Activated B cell treated with CpG ODN at 0.5 μM for 24 hours (primary cell): ENCODE measurements around the gene TKFC. TPM values are rescaled to one million over a fixed set of nuclear protein-coding genes. Genes with fewer than 3 reads are reported as not detected.
A peak's percentile ranks its signal among the peaks of the same experiment; 100 is the strongest.

Source experiments
- ATAC-seq: fragments of 200-7000 bp; cut with Tn5 transposase; one replicate; pipeline ENCODE4 v1.10.0; 2021; ENCODE audit warnings: low read depth, mild to moderate bottlenecking, moderate library complexity
- CTCF ChIA-PET: fragments of 350-600 bp; sonication (Branson Sonifier 250); formaldehyde crosslinking; loops from one replicate; lab custom pipeline; 2021; ENCODE audit warnings: antibody characterized with exemption; lab: Charles Lee
- POLR2A ChIA-PET: fragments of 350-600 bp; sonication (Branson Sonifier 250); formaldehyde crosslinking; loops from one replicate; lab custom pipeline; 2021; ENCODE audit warnings: antibody characterized with exemption; lab: Charles Lee
- DNase-seq: peaks from one replicate; pipeline ENCODE4 v3.0.0; 2022
- H3K27ac Mint-ChIP-seq: one replicate; pipeline ENCODE4 v1.8.0; 2020; ENCODE audit warnings: mixed read lengths
- H3K27me3 Mint-ChIP-seq: one replicate; pipeline ENCODE4 v1.8.0; 2021; ENCODE audit warnings: mixed read lengths
- H3K36me3 Mint-ChIP-seq: one replicate; pipeline ENCODE4 v1.8.0; 2021; ENCODE audit warnings: low read depth, mixed read lengths
- H3K4me1 Mint-ChIP-seq: one replicate; pipeline ENCODE4 v1.8.0; 2021; ENCODE audit warnings: mixed read lengths
- H3K4me3 Mint-ChIP-seq: one replicate; pipeline ENCODE4 v1.8.0; 2020; ENCODE audit warnings: mild to moderate bottlenecking, mixed read lengths
- H3K9me3 Mint-ChIP-seq: one replicate; pipeline ENCODE4 v1.8.0; 2020; ENCODE audit warnings: mixed read lengths
- intact Hi-C: fragments of 100-400 bp; cut with micrococcal nuclease; formaldehyde crosslinking; loops from one replicate; pipeline ENCODE4 v1.15.1; 2024
- total RNA-seq: library from RNA; stranded (reverse); gene quantifications from 2 replicates; pipeline ENCODE4 v1.2.3, GENCODE V29; 2022
- TF ChIP-seq, protein P1 (sequence below): fragments of 200-600 bp; IDR thresholded peaks from one replicate; pipeline ENCODE4 v1.8.0; 2022; ENCODE audit warnings: antibody characterized with exemption, mild to moderate bottlenecking

TKFC gene
- total RNA-seq, 1 donor from 2014 or later = 63.9 TPM

DNA sequence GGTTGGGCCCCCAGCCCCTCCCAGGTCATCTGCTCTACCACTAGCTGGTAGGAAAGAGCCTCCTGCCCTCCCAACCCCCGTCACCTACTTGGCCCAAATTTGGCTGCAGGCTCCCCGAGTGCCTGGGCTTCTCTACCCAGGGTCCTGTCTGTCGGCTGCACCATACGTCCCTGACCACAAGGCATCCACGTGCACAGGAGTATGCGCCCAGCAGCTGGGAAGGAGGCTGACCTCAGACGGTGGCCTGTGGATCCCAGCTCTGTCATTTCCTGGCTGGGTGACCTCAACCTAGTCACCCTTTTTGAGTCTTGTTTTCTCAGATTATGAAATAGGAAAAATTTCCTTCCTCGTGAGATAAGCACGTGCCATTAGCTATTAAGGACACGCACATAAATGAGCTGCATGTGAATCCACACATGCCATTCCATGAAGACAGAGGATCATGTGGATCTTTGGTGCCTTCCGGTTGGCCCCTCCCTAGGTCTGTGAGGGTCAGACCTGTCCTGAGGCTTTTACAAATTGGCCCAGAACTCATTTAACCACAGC is 15.0 kb downstream of the TKFC start:
- intact Hi-C loops = loop anchor here (1.0 kb wide), 1 partner anchor 8 kb away; no protein-coding TSS in a partner anchor
- Mint-ChIP-seq H3K4me3 (no peak overlapping the region), H3K9me3 (no peaks in the 10 kb centered on the region), H3K36me3 (peaks cover 74% of the 10 kb centered on the region), H3K27ac (peak overlapping the region; percentile 77), H3K4me1 (peaks cover 33% of the 10 kb centered on the region), H3K27me3 (no peaks in the 10 kb centered on the region)
- TF ChIP-seq, protein P1, sequence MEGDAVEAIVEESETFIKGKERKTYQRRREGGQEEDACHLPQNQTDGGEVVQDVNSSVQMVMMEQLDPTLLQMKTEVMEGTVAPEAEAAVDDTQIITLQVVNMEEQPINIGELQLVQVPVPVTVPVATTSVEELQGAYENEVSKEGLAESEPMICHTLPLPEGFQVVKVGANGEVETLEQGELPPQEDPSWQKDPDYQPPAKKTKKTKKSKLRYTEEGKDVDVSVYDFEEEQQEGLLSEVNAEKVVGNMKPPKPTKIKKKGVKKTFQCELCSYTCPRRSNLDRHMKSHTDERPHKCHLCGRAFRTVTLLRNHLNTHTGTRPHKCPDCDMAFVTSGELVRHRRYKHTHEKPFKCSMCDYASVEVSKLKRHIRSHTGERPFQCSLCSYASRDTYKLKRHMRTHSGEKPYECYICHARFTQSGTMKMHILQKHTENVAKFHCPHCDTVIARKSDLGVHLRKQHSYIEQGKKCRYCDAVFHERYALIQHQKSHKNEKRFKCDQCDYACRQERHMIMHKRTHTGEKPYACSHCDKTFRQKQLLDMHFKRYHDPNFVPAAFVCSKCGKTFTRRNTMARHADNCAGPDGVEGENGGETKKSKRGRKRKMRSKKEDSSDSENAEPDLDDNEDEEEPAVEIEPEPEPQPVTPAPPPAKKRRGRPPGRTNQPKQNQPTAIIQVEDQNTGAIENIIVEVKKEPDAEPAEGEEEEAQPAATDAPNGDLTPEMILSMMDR = no peak
- DNase-seq (no peak), ATAC-seq (no peak)
- ChIA-PET CTCF (interaction anchor here (1.7 kb wide), 1 partner anchor 10 kb away, joined by 5 read pairs; no protein-coding TSS in a partner anchor), POLR2A (interaction anchor here (2.3 to 6.4 kb wide), 2 partner anchors 10 to 14 kb away, joined by 13 to 76 read pairs; partner anchors contain the start of genes CYB561A3 and TMEM138)

DNA sequence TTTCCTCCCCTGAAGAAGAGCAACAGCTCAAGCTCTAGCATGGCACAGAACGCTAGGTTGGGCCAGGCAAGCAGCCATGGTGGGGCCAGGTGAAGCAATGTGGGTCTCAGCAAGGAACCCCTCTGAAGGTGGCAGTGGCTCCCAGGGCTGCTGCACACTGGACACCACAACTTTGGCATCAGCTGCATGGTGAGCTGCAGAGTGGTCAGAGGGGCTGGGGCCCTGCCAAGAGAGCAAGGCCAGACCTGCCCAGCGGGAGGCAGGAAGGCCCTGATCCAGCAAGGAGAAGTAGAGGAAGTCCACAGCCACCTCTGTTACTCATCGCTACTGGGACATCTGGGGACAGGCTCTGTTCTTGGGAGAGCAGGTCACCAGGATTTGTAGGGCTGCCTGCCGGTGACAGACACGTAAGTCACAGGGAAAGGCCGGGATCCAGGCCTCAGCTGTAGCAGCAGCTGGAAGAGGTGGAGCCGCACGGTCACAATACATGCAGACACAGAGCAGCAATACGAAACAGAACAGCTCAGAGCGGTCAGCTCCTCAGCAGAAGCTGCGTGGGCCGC is 16.2 kb downstream of the TKFC start:
- H3K4me3 Mint-ChIP-seq = no peak overlapping the region
- H3K9me3 Mint-ChIP-seq = no peaks in the 10 kb centered on the region
- no peaks in the 10 kb centered on the region for H3K27me3 Mint-ChIP-seq
- ATAC-seq (no peak), DNase-seq (no peak)
- CTCF ChIA-PET = interaction anchor here (0.7 kb wide), 1 partner anchor 37 kb away, joined by 3 read pairs; no protein-coding TSS in a partner anchor
- peaks cover 84% of the 10 kb centered on the region for H3K36me3 Mint-ChIP-seq
- intact Hi-C loops = no loop called here
- peaks cover 46% of the 10 kb centered on the region for H3K4me1 Mint-ChIP-seq
- POLR2A ChIA-PET = interaction anchor here (1.1 to 6.4 kb wide), 3 partner anchors 9 to 43 kb away, joined by 4 to 76 read pairs (median 13); partner anchors contain the start of genes CYB561A3, TMEM138 and TMEM216
- no peak overlapping the region for H3K27ac Mint-ChIP-seq
- TF ChIP-seq, protein P1 = no peak

DNA sequence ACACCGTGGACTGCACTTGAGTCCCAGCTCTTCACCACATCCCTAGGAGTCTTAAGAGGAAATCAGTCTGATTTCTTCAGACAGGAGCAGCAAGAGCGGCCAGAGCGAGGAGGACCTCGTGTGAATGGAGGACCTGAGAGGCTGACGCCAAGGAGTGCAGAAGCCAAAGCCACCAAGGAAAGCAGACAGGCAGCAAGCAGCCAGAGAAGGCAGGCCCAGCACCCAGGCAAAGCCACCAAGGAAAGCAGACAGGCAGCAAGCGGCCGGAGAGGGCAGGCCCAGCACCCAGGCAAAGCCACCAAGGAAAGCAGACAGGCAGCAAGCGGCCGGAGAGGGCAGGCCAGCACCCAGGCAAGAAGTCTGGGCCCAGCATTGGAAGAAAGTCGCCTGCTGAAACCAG is 16.9 kb downstream of the TKFC start:
- Mint-ChIP-seq H3K36me3 (peaks cover 83% of the 10 kb centered on the region), H3K4me3 (no peak overlapping the region), H3K27ac (peak overlapping the region; percentile 76), H3K27me3 (no peaks in the 10 kb centered on the region), H3K9me3 (no peaks in the 10 kb centered on the region), H3K4me1 (peaks cover 47% of the 10 kb centered on the region)
- ChIA-PET CTCF (interaction anchor here (0.7 kb wide), 1 partner anchor 36 kb away, joined by 3 read pairs; no protein-coding TSS in a partner anchor), POLR2A (interaction anchor here (1.1 to 6.4 kb wide), 2 partner anchors 12 to 43 kb away, joined by 4 to 76 read pairs; partner anchors contain the start of genes CYB561A3, TMEM138 and TMEM216)
- TF ChIP-seq, protein P1 = no peak
- DNase-seq = no peak
- ATAC-seq = no peak
- intact Hi-C loops = loop anchor here (10.0 kb wide), 1 partner anchor 1205 kb away; no protein-coding TSS in a partner anchor

DNA sequence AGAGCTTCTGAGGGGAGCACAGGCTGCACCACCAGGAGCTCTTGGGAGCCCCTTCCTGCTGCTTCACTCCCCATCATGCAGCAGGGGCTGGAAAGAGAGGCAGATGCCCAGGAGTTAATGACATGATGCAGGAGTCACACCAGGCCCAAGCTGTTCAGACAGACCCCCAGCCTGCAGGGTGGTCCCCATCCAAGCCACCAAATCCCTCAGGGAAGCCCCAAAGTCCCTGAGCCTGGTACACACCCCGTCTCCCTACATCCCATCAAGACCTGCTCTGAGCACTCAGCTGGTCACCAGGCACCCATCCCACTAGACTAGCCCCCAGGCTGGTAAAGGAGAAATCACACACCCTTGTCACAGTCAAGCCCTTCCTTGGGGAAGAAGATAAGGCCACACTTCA is 17.3 kb downstream of the TKFC start:
- TF ChIP-seq, protein P1 = no peak
- Mint-ChIP-seq H3K4me3 (no peak overlapping the region), H3K27me3 (no peaks in the 10 kb centered on the region), H3K27ac (peak overlapping the region; percentile 56), H3K9me3 (no peaks in the 10 kb centered on the region), H3K36me3 (peaks cover 85% of the 10 kb centered on the region), H3K4me1 (peaks cover 51% of the 10 kb centered on the region)
- DNase-seq (no peak), ATAC-seq (no peak)
- intact Hi-C loops = loop anchor here (10.0 kb wide), 1 partner anchor 1204 kb away; no protein-coding TSS in a partner anchor
- ChIA-PET CTCF (no interaction called here), POLR2A (interaction anchor here (6.4 kb wide), 1 partner anchor 11 kb away, joined by 76 read pairs; the partner anchor contains the start of genes CYB561A3 and TMEM138)

DNA sequence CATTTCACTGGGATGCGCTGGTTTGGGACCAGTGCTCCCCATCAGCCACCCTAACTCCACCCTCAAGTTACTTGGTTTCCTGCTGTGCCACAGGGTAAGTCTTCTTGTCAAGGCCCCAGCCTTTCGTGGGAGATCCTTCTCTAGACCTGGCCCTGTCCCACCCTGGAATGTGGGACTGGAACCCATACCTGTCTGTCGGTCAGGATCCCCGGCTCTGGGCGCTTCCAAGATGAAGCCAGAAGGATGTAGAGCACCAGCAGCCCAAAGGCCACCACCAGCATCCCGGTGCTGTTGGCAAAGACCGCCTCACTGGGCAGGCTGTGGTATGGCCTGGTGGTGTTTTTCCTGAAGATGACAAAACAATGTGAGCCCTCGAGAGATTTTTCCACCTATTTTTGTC is 17.8 kb downstream of the TKFC start:
- Mint-ChIP-seq H3K9me3 (no peaks in the 10 kb centered on the region), H3K27me3 (no peaks in the 10 kb centered on the region), H3K36me3 (peaks cover 85% of the 10 kb centered on the region), H3K4me3 (no peak overlapping the region), H3K27ac (peak overlapping the region; percentile 56), H3K4me1 (peaks cover 54% of the 10 kb centered on the region)
- ATAC-seq (no peak), DNase-seq (no peak)
- ChIA-PET CTCF (no interaction called here), POLR2A (interaction anchor here (0.7 to 6.4 kb wide), 2 partner anchors 11 to 40 kb away, joined by 6 to 76 read pairs; partner anchors contain the start of genes CYB561A3 and TMEM138)
- TF ChIP-seq, protein P1 = no peak
- intact Hi-C loops = loop anchor here (1.0 to 10.0 kb wide), 2 partner anchors 8 to 1204 kb away; no protein-coding TSS in a partner anchor
